T47D (cell line): ENCODE measurements around the gene EGFLAM.

Experiments used
- DNase-seq, 2 experiments: peaks; one replicate each; pipeline versions ENCODE4 v3.0.0 to v3.0.0-alpha.2; 2011 to 2012; ENCODE audit warnings: low read depth in 1 of 2, low spot score in 1 of 2
- JUND ChIP-seq: IDR thresholded peaks from 2 replicates; pipeline ENCODE4 v1.6.1; 2012; ENCODE audit warnings: low read depth
- in situ Hi-C: cut with HindIII; loops from 2 replicates; pipeline ENCODE4 v1.10.0; 2016; ENCODE audit warnings: low sequenced_read_pairs, low pct_unique_long_range_greater_than_20kb

EGFLAM gene

GRCh38 chr5:38286002-38286401 is 27.6 kb downstream of the EGFLAM start:
- in situ Hi-C loops, result no loop called here

GRCh38 chr5:38287124-38287523 is 28.8 kb downstream of the EGFLAM start:
- in situ Hi-C loops, result no loop called here
- TF ChIP-seq JUND, result no peak
- DNase-seq, result no peak

More at GRCh38 chr5:38286002-38286401, 27.6 kb downstream of the EGFLAM start:
- TF ChIP-seq JUND, result no peak
- DNase-seq, result no peak

DNA sequence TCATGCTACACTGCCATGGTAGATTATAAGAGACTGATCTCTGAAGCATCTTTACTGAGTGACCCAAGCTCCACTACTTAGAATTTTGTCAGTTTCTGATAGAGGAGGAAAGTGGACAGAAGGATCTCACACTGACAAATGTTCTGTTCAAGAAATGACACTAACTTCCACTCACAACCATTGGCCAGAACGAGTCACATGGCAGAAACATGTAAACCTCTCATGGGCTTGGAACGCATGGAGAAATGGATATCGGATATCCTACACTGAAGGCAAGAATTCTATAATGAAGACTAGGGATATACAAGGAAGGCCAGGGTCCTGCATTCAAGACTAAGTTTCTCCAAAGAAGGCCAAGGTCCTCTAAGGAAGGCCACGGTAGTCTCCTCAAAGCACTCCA is 31.1 kb downstream of the EGFLAM start:
- DNase-seq, result no peak
- no peak for TF ChIP-seq JUND
- in situ Hi-C loops, result no loop called here

DNA sequence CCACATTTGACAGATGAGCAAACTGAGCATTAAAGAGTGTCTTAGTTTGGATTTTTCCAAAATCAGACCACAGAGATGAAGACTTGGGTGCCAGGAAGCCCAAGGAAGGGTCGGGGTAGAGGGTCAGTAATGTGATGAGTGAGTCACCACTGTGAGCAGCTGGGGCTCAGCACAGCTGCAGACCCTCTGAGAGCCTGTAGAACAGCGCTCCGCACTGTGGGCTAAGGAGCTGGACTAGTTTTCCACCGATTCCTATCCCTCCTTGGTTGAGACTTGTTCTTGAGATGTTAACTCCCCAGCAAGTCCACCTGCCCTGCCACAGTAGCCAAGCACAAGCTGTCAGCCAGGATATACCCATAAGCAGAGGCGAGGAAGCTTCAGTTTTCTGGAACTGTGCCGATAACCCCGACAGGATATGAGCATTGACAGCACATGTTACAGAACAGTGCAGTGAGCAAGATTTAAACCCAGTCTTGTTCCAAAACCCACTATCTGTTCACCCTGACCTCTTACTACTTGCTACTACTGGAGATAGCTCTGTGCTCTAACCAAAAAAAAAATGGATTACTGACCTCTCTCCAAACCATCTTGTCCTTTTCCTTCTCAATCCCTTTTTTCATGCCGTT is 31.8 kb downstream of the EGFLAM start:
- no peak for DNase-seq
- TF ChIP-seq JUND, result no peak
- in situ Hi-C loops, result no loop called here

GRCh38 chr5:38291355-38291754 is 33.0 kb downstream of the EGFLAM start:
- TF ChIP-seq JUND, result no peak
- in situ Hi-C loops, result no loop called here

GRCh38 chr5:38292228-38292627 is 33.9 kb downstream of the EGFLAM start:
- TF ChIP-seq JUND, result no peak
- in situ Hi-C loops, result no loop called here
- no peak for DNase-seq

More at GRCh38 chr5:38291355-38291754, 33.0 kb downstream of the EGFLAM start:
- DNase-seq, result peak in 1 of 2 experiments; percentile 9

- DNase-seq, result no peak
Measured at GRCh38 chr5:38295751-38296150, 37.4 kb downstream of the EGFLAM start.

DNA sequence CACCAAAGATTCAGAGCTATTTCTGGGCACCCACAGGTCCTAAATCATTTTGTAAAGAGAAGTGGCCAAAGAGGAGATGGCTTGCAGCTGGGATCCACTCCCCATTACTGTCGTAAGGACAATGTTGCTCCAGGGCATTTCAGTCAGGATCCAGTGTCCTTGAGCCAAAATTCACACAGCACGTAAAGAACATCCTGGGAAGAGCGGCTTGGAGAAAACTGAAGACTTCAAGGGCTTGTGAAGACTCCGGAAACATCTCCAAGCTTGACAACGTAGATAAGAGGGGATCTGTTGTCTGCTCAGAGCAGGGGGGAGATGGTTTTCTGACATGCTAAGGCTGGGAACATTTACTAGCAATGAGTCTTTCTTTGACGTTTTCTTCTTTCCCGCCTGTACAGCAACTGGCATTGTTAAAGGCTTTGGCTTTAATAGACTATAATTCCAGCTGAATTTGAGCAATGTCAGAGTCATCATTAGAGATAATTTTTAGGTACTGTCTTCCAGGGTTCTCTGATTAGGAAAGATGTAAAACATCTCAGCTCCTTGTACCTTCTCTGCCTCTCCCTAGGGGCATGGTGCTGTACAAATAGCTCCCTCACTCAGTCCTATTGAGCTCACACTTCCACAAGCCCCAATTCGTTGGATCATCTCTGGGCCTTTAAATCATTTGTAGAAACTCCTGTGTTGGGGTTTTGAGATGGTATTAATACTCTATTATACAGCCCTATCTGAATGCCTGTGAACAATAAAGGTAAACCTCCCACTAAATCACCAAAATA is 39.7 kb downstream of the EGFLAM start:
- in situ Hi-C loops, result no loop called here
- DNase-seq, result peak in 1 of 2 experiments; percentile 9
- no peak for TF ChIP-seq JUND

More at GRCh38 chr5:38295751-38296150, 37.4 kb downstream of the EGFLAM start:
- in situ Hi-C loops, result no loop called here
- TF ChIP-seq JUND, result no peak

DNA sequence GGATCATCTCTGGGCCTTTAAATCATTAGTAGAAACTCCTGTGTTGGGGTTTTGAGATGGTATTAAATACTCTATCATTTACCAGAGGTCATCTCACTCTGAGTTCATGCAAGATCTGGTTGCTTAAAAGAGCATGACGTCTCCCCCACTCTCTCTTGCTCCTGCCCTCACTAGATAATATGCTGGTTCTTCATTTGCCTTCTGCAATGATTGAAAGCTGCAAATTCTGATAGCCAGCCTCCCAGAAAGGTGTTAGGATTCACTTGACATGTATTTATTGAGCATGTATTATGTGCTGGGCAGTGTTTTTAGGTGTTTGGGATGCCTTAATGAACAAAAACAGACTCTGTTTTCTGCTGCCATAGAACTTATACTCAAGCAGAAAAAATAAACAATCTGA is 41.2 kb downstream of the EGFLAM start:
- TF ChIP-seq JUND, result no peak
- in situ Hi-C loops, result no loop called here
- DNase-seq, result no peak

GRCh38 chr5:38305148-38305547 is 46.8 kb downstream of the EGFLAM start:
- DNase-seq, result no peak
- no peak for TF ChIP-seq JUND
- in situ Hi-C loops, result no loop called here

DNA sequence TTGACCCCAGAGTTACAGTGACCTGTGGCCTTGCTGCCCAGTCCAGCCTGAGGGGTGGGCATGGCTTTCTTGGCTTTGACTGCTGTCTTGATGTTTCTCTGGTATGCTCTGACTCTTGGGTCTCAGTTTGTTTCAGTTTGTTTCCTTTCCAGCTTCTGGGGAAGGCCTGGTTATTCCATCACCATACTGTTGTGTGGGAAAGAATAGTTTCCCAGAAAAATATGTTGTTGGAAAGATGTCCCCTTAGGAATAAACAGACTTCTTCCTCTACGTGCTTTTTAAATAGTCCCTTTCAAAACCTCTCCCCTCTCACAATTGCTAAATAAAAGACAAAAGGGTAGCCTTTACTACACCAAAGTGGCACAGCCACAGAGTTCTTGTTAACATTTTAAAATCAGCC is 49.5 kb downstream of the EGFLAM start:
- no peak for DNase-seq
- TF ChIP-seq JUND, result no peak
- in situ Hi-C loops, result no loop called here

DNA sequence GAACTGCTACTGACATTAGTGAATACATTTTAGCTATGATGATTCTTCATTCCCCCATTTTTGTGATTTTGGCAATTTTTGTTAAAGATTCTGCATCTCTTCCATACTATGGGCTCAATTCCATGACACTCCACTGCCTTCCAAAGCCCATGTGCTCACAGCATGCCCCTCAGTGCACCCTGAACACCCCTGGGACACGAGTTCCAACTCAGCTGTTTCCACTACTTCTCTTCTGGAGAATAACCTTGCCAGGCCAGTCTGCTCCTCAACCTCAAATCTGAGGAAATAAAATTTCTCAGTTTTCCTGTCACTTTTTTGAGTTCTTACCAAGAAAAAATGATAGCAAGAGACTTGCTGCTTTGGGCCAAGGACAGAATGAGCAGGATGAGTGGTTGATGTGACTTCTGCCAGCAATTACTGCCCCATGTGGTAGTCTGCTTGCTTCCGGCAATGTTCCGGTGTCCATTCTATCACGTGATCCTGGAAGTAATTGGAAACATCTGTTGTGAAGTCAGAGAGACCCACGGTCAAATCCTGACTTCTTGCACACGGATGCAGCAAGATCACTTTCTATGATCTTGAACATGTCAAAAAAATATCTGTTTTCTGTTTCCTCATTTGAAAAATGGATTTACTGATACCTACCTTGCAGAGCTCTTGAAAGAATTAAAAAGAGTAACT is 58.3 kb downstream of the EGFLAM start:
- TF ChIP-seq JUND, result no peak
- in situ Hi-C loops, result no loop called here
- no peak for DNase-seq

DNA sequence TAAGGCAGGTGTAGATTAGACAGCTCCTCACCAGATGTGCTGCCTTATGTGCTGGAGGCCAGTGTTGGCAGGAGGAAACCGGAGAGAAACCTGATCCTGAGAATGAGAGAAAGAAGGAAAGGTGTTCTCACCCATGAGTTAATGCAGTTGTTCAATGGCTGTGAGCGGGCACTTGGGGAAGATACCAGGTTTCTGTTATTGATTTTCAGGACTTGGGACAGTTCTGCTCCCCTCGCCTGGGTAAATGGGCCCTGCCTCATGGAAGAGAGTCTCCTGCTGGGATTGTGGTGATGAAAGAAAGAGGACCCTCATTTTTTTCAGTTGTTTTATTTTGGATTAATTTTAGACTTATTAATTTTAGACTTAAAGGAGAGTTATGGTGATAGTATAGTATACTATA is 59.5 kb downstream of the EGFLAM start:
- DNase-seq, result peak in 1 of 2 experiments; percentile 35
- in situ Hi-C loops, result no loop called here
- no peak for TF ChIP-seq JUND

- TF ChIP-seq JUND, result no peak
- DNase-seq, result no peak
- in situ Hi-C loops, result no loop called here
Measured at GRCh38 chr5:38319491-38319890, 61.1 kb downstream of the EGFLAM start.
